Activated naive CD4-positive, alpha-beta T cell treated with anti-CD3 and anti-CD28 coated beads, Interleukin-2, amount 10 ng/mL, durations not matched to agents 5 hours and 36 hours (primary cell): ENCODE data around the gene ACOT9. TPM values are rescaled to one million over a fixed set of nuclear protein-coding genes. Genes with fewer than 3 reads are reported as not detected.

Source experiments
- total RNA-seq, 2 experiments: library from RNA; stranded (reverse); gene quantifications; one replicate each; pipeline ENCODE4 v1.2.3, GENCODE V29; 2021

The ACOT9 gene, protein sequence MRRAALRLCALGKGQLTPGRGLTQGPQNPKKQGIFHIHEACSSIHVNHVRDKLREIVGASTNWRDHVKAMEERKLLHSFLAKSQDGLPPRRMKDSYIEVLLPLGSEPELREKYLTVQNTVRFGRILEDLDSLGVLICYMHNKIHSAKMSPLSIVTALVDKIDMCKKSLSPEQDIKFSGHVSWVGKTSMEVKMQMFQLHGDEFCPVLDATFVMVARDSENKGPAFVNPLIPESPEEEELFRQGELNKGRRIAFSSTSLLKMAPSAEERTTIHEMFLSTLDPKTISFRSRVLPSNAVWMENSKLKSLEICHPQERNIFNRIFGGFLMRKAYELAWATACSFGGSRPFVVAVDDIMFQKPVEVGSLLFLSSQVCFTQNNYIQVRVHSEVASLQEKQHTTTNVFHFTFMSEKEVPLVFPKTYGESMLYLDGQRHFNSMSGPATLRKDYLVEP
- 10 to 100 TPM; 22.4 to 23.2 TPM for total RNA-seq

DNA sequence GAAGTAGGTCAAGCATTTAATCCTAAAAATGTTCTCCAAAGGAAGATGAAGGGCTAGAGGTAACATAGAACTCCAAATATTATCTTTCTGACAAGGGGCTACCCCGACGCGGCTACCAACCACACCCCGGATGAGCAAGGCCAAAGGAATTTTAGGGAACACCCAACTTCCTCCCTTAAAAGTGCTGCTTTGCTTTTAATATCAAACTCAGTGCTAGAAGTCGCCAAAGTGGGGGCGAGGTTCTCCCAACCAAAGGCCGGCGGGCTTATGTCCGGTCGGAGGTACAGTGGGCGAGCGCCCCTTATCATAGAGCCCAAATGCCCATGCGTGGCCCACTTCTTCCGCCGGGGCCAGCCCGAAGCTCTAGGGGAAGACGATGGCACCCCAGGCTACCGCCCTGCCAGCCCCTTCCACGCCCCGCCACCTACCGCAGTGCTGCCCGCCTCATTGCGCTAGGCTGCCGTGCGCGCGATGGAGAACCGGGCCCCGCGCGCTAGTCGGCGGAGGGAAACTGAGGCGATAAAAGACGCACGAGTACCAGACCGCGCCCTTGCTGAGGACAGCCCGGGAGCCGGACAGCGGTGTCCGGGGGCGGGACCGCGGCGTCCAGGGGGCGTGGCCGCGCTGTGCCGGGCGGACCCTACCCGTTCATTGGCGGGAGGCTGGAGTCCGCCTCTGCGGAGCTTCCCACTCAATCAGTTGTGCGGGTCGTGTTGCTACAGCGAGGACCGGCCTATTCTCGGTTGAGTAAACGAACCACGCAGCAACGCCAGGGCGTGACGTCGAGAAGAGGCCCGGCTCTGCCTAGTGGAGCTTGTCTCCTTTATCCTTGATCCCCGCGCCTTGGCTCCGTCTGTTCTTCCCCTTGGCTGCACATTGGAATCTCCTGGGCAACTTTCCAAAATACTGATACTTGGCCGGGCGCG lies at the start of gene ACOT9:
Gene ACOT9, minus strand, starts transcription at position 580 of the 926 bp plus-strand sequence. Its CDS starts 132 bp downstream, at position 448.

DNA sequence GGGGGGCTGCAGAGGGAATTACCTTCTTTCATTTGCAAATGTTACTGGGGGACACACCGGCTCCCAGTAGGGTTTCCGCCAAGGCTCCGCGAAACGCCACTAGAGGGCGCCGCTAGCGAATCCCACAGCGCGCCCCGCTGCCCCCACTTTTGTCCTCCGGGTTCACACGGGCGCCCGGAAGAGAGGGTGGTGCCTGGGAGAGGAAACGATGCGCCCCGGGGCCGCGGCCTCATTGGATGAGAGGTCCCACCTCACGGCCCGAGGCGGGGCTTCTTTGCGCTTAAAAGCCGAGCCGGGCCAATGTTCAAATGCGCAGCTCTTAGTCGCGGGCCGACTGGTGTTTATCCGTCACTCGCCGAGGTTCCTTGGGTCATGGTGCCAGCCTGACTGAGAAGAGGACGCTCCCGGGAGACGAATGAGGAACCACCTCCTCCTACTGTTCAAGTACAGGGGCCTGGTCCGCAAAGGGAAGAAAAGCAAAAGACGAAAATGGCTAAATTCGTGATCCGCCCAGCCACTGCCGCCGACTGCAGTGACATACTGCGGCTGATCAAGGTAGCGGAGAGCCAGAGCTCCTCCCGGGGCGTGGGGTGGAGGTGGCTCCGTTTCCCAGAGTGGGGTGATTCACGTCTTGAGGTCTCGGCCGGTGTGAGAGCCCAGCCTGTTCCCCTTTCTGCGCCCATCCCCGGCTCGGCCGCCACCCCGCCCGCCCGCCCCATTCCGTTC lies 40.0 kb upstream of the ACOT9 start, which contains the start of gene SAT1:
Gene SAT1, plus strand, starts transcription at position 311 of the 726 bp plus-strand sequence. Its CDS starts 179 bp downstream, at position 490.

DNA sequence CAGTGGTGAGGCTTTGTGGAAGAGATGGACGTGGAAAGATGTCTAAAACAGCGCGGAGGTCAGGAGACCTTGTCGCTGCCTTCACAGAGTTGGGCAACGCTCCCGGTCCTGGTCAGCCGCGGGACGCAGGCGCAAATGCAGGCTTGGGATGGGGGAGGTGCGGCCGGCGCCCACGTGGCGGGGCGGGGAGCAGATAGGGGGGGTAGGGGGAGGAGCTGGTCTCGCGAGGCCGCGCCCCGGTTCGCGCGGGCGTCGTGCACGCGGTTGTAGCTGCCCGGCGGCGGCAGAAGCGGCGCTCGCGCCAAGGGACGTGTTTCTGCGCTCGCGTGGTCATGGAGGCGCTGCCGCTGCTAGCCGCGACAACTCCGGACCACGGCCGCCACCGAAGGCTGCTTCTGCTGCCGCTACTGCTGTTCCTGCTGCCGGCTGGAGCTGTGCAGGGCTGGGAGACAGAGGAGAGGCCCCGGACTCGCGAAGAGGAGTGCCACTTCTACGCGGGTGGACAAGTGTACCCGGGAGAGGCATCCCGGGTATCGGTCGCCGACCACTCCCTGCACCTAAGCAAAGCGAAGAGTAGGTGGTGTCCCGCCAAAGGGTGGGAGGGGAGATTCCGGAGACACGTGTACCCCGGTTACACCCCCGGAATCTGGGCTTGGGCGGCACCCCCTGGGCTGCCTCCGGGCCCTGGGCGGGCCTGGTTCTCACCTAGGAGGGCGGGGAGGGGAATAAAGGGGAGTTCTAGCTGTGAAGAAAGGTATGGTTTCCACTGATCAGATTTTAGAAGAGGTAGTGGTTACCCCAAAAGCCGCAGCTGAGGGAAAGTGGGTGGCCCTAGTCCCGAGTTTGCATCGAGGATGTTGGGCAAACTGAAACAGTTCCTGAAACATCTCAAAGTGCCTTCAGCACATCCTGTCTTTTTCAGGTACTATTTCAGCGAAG lies 75.6 kb downstream of the ACOT9 start, which contains the start of gene PRDX4:
Gene PRDX4, plus strand, starts transcription at position 255 of the 939 bp plus-strand sequence. Its CDS starts 78 bp downstream, at position 333.

Other genes with a start within 250 kb of the ACOT9 start
- 10 to 100 TPM; 27.7 to 28.2 TPM for gene PRDX4, start 75.8 kb downstream of the ACOT9 start, total RNA-seq
- gene SAT1, start 39.9 kb upstream of the ACOT9 start, total RNA-seq = 10 to 100 TPM; 80.7 to 84.3 TPM
- 10 to 100 TPM; 17.0 to 18.3 TPM for gene APOO, start 164.7 kb upstream of the ACOT9 start, total RNA-seq
- not detected for gene CXorf58, start 164.7 kb upstream of the ACOT9 start, total RNA-seq